Suppressor macrophage treated with lipopolysaccharide for 4 hours (primary cell): ENCODE data around the gene ROR2.

Experiments used
- DNase-seq: peaks from one replicate; pipeline ENCODE4 v3.0.0-alpha.2; 2020

ROR2 gene

GRCh38 chr9:91837981-91838731, 111.9 kb downstream of the ROR2 start:
- DNase-seq, result no peak

DNA sequence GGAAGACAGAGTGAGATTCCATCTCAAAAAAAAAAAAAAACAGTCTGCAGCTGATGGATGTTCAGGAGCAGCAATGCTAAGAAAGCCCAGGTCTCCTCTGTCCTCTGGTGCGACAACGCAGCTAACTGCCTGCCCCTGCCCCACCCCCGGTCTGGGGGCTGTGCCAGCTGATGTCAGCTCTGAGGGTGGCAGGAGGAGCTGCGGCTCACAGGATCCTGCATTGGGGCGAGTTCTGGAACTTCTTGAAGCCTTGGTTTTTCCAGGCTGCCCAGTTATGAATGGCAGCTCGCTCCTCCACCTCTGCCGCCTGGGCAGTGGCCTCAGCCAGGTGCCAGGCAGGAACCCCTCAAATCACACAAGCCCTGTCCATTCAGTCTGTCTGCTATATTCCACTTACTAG, 113.5 kb downstream of the ROR2 start:
- no peak for DNase-seq

DNA sequence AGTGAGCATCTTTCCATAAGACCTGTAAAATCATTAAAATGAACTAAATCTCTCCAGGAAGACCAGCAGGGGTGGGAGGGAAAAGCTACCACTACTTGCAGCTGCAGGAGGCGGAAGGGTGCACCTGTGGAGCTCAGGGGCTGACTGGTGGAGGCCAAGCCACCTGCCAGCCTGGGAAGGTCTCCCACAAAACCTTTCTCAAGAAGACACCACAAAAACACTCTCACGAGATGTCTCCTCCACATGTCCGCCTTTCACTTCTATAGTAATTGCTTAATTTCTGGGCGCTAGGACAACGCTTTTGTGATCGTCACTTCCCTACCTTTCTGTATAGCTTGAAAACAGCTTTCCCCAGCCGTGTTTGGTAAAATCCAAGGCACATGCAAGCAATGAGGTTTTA, 114.4 kb downstream of the ROR2 start:
- DNase-seq, result no peak

DNA sequence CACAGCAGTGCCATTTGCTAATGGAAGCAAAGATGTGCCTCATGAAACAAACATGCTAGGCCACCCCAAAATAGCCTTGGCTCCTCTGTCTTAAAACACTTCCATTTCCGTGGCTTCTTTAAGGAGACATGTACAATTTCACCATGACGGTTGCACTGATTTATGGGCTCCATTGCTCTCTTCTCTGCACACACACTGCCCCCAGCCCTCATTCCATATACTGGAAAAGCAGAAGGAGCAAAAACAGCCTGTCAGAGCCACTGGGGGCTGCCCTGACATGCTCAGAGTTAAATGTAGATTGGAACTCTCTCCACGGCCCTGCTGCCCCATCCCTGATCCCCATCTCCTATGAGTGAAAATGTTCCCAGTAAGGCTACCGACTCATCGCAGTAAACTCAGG, 114.8 kb downstream of the ROR2 start:
- DNase-seq, result no peak

DNA sequence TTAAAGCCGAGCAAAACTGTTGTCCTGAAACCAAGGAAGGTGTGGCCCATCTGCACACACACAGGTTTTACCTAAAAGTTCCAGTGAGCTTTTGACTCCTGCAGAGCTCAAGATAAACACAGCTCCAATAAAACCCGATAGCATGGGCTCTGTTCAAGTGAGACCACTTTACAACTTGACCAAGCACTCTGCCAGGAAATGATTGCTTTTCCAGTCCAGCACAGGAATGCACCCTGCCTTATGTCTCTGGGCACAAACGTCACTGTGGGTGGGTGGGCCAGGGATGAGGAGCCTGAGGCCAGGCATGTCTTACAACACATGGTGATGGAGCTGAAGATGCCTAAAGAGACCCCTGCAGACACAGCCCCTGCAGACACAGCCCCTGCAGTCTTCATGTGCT, 115.3 kb downstream of the ROR2 start:
- DNase-seq, result no peak

GRCh38 chr9:91833878-91834255, 116.2 kb downstream of the ROR2 start:
- DNase-seq, result no peak

GRCh38 chr9:91833096-91833877, 116.7 kb downstream of the ROR2 start:
- no peak for DNase-seq

GRCh38 chr9:91832322-91832721, 117.7 kb downstream of the ROR2 start:
- no peak for DNase-seq

DNA sequence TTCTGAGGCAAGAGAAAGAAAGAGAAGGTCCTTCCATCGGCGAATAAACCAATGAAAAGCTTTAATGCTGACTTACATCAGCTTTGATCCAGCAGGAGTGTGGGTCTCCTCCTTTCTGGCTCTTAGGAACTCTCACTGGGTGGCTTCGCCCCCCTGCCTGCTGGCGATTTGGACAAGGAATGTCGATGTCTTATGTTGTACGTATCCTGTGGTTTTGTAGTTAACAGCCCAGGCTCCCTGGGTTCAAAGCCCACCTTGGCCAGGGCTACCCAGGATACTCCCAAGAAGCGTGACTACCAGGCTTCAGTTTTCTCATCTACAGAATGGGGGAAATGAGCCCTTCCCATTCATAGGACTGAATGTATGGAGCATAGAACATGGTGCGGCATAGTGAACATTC, 124.2 kb downstream of the ROR2 start:
- no peak for DNase-seq

DNA sequence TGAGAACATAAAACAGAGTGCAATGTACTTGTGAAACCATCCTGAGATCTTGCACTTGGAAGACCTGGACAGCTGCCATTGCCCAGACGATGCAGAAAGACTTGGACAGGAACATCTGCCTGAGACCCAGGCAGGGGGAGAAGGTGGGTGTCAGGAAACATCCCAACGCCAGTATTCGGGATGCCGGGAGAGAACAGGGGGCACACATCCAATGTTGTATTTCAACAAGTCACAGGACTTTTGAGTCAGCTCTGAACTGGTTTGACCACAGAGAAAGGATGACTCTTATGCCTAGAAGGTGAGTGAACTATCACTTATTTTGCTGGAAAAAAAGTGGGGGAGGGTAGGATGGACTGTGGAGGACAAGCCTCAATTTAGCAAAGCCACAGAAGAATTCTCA, 124.6 kb downstream of the ROR2 start:
- no peak for DNase-seq

GRCh38 chr9:91824601-91825305, 125.3 kb downstream of the ROR2 start:
- DNase-seq, result no peak

- DNase-seq, result no peak
These were observed 125.9 kb downstream of the ROR2 start for GRCh38 chr9:91824151-91824550.

GRCh38 chr9:91820949-91821880, 128.8 kb downstream of the ROR2 start:
- DNase-seq, result no peak

GRCh38 chr9:91820126-91820750, 129.8 kb downstream of the ROR2 start:
- DNase-seq, result no peak

DNA sequence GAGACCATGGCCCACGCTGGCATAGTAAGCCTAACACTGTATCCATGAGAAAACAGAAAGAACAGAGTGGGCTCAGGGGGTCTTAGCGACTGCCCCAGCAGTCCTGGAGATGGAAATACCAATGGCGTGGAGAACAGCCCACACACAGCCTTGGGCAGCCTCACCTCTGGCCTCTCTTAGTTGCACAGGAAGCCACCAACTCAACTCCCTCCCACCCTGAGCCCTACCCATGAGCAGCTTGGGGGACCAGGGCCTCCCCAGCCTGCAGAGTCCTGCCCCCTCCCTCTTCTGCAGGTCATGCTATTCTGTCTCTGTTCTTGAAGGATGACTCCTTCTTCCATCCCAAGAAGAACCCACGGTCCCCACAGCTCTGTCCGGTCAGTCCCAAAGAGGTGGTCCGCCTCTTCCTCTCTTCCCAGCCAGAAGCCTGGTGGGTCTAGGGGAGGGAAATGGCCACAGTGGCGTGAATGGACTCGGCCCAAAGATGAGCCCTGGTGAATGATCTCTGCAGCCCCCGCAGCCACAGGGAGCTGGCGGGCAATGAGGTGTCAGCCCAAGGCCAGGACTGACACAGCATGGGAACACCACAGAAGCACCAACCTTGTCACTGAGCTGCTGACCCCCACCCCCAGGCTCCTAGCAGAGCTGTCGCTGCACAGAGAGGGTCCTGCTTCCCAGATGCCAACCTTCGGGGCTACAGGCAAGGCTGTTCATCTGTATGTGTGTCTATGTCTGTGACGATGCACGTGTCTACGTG, 131.2 kb downstream of the ROR2 start:
- no peak for DNase-seq

DNA sequence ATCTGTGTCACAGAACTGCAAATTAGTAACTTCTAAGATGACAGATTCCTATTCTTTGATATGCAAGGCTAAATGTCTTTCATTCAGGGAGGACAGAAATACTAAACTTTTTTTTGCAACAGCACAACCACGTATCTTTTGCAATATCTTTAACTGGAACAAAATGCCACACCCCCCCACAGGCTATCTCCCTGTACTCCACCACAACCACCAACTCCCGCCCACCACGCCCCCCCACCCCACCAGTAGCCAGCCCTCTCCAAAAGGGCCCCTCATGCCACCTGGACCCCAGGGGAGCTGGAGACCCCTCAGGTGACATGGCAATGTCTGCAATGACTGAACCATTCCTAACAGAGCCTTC, 131.8 kb downstream of the ROR2 start:
- DNase-seq, result peak; percentile 3

DNA sequence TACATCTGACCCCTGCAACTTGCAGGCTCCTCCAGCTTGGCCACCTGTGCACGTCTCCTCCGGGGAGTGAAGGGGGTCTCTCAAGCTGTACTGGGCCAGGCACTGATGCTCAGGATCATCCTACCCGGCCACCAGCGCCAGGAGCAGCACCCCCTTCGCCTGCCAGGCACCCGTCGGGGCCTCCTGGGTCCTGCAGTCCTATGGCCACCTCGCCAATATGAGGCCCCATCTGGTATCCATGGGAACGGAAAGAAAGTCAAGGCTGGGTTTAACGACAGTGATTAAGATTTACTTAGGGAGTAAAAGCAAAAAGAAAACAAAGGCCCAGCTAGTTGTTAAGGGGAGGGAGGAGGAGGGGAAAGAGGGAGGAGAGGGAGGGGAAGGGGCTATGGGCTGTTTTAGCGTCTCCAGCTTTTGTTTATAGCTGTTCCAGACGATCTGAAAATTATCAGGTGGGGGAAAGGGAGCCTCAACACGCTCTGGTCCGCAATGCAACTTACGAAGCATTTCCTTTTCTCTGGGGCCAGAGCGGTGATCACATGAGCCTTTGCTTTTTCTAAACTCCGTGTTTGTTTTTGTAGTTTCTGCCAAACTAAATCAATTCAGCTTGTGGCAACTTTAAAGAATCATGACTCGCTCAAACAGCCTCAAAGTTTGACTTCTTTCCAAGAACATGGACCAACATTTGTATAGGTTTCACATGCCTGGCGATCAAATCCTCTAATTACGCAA, 132.4 kb downstream of the ROR2 start:
- no peak for DNase-seq

DNA sequence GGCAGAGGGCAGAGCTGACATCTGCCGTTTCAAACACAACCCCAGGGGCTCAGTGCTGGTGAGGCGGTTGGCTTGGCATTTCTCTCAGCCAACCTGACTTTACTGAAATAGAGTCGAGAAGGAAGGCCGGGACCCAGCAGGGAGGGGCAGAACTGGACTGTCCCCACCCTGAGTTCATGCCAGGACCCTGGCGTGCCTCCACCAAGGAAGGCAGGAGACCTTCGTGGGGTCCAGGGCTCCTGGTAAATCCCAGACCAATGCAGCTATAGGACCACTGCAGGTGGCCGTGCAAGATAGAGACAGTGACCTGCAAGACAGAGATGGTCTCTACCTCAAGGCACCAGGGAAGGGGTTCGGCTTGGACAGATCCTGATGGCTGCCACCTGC, 132.9 kb downstream of the ROR2 start:
- DNase-seq, result no peak

- no peak for DNase-seq
These were observed 133.7 kb downstream of the ROR2 start for GRCh38 chr9:91816356-91816755.

DNA sequence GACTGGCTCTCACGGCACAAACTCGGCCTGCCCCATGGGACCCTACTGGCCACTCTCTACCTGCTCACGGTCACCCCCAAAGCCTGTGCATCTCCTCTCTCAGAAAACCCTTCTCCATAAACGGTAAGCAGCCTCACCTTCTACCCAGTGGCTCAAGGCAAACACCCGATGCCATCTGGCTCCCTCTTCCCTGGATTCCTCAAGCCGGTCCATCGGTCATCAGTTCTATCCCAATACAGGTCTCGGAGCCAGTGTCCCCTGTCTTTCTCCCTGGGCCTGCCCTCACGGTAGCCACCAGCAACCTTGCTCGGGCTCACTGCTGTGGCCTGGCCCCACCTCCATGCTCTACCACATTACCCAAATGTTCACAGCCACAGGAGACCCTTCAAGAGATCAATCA, 134.1 kb downstream of the ROR2 start:
- no peak for DNase-seq

DNA sequence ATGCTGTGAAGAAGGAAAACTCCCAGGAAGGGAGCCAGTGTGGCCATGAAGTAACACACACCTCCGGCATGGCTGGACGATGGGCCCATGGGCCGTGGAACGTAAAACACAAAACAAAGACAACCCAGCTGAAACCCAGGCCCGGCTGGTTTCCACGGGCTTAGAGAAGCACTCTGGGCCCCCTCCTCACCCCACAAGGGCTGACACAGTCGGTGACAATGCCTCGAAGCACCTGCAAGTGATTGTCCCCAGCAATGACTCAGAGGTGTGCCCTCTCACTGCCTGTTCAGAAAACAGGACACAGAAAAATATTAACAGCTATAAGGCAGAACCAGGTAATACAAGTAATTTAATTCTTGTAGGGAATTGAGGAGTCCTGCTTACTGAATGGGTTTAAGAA, 135.3 kb downstream of the ROR2 start:
- no peak for DNase-seq
